ENCODE data around the gene ALG13.

ALG13 gene

GRCh38 chrX:111731351-111731750 lies 50.4 kb downstream of the ALG13 start:
- Histone ChIP-seq H3K27ac (no peak overlapping the region), H3K27me3 (replicated peaks) (no peaks in the 10 kb centered on the region), H3K4me3 (ENCODE audit: low read depth, low read length) (no peak overlapping the region), H3K36me3 (replicated peaks) (no peaks in the 10 kb centered on the region)
- in situ Hi-C loops (cut with HindIII; ENCODE audit: low pct_ligation_motif_present, low sequenced_read_pairs): no loop called here
- TF ChIP-seq, protein P1, sequence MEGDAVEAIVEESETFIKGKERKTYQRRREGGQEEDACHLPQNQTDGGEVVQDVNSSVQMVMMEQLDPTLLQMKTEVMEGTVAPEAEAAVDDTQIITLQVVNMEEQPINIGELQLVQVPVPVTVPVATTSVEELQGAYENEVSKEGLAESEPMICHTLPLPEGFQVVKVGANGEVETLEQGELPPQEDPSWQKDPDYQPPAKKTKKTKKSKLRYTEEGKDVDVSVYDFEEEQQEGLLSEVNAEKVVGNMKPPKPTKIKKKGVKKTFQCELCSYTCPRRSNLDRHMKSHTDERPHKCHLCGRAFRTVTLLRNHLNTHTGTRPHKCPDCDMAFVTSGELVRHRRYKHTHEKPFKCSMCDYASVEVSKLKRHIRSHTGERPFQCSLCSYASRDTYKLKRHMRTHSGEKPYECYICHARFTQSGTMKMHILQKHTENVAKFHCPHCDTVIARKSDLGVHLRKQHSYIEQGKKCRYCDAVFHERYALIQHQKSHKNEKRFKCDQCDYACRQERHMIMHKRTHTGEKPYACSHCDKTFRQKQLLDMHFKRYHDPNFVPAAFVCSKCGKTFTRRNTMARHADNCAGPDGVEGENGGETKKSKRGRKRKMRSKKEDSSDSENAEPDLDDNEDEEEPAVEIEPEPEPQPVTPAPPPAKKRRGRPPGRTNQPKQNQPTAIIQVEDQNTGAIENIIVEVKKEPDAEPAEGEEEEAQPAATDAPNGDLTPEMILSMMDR (IDR thresholded peaks at IDR 0.05; ENCODE audit: low read depth, low read length, missing control alignments): no peak
- DNase-seq: no peak

GRCh38 chrX:111736571-111736970 lies 55.6 kb downstream of the ALG13 start:
- TF ChIP-seq, protein P1 (IDR thresholded peaks at IDR 0.05; ENCODE audit: low read depth, low read length, missing control alignments): no peak
- Histone ChIP-seq H3K27ac (no peak overlapping the region), H3K27me3 (replicated peaks) (no peaks in the 10 kb centered on the region), H3K4me3 (ENCODE audit: low read depth, low read length) (no peak overlapping the region), H3K36me3 (replicated peaks) (peaks cover 3% of the 10 kb centered on the region)
- DNase-seq: no peak
- in situ Hi-C loops (cut with HindIII; ENCODE audit: low pct_ligation_motif_present, low sequenced_read_pairs): no loop called here

DNA sequence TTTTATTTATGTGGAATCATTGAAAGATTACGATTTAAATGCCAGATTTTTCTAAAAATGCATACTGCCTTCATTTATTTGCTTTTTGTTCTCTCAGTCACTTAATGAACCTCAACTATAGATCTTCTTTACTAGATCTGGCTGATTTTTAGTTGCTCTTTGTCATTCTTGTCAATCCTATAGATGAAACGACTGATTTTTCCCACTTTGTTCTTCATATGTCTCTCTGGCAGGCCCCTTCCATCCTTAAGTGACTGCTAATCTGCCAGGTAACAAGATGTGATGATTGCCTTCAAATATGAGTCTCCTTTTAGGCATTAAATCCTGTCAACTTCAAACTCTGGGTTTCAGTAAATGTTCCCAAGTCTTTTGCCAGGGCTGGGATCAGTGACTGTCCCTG lies 61.0 kb downstream of the ALG13 start:
- no peak overlapping the region for H3K4me3 ChIP-seq (ENCODE audit: low read depth, low read length)
- H3K27me3 ChIP-seq (replicated peaks): no peaks in the 10 kb centered on the region
- TF ChIP-seq, protein P1 (IDR thresholded peaks at IDR 0.05; ENCODE audit: low read depth, low read length, missing control alignments): no peak
- in situ Hi-C loops (cut with HindIII; ENCODE audit: low pct_ligation_motif_present, low sequenced_read_pairs): no loop called here
- no peak for DNase-seq
- H3K36me3 ChIP-seq (replicated peaks): peaks cover 3% of the 10 kb centered on the region
- H3K27ac ChIP-seq: no peak overlapping the region

DNA sequence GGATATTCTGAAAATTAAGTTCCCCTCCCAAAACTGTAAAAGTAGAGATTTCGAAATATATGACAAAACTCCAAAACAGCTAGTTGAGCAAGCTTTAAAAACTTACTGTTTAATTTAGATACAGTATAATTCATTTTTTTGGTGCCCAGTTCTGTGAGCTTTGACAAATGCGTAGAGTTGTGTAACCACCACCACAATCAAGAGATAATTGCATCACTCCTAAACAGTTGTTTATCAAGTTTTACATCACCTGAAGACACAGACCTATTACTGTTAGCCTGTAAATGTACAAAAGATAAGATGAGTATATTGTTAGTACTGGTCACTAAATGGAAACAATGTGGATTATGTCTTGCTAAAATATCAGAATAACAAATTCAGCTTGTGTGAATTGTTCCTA lies 62.3 kb downstream of the ALG13 start:
- Histone ChIP-seq H3K27me3 (replicated peaks) (no peaks in the 10 kb centered on the region), H3K4me3 (ENCODE audit: low read depth, low read length) (no peak overlapping the region), H3K36me3 (replicated peaks) (no peaks in the 10 kb centered on the region), H3K27ac (no peak overlapping the region)
- in situ Hi-C loops (cut with HindIII; ENCODE audit: low pct_ligation_motif_present, low sequenced_read_pairs): no loop called here
- no peak for DNase-seq
- TF ChIP-seq, protein P1 (IDR thresholded peaks at IDR 0.05; ENCODE audit: low read depth, low read length, missing control alignments): no peak

GRCh38 chrX:111756486-111756885 lies 75.5 kb downstream of the ALG13 start:
- Histone ChIP-seq H3K27me3 (replicated peaks) (no peaks in the 10 kb centered on the region), H3K4me3 (ENCODE audit: low read depth, low read length) (no peak overlapping the region), H3K36me3 (replicated peaks) (no peaks in the 10 kb centered on the region), H3K27ac (no peak overlapping the region)
- DNase-seq: no peak
- TF ChIP-seq, protein P1 (IDR thresholded peaks at IDR 0.05; ENCODE audit: low read depth, low read length, missing control alignments): no peak
- in situ Hi-C loops (cut with HindIII; ENCODE audit: low pct_ligation_motif_present, low sequenced_read_pairs): no loop called here

DNA sequence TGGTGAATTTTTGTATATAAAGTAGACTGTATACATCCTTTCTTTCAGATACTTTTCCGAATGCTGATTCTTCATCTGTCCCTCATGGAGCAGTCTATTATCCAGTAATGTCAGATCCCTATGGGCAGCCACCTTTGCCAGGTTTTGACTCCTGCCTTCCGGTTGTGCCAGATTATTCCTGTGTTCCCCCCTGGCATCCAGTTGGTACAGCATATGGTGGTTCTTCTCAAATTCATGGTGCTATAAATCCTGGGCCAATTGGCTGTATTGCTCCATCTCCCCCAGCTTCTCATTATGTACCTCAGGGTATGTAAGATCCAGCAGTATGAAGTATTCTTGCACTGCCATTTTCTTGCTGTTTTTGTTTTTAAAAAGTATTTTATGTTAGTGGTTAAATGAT lies 78.7 kb downstream of the ALG13 start:
- no peaks in the 10 kb centered on the region for H3K27me3 ChIP-seq (replicated peaks)
- H3K4me3 ChIP-seq (ENCODE audit: low read depth, low read length): no peak overlapping the region
- no peaks in the 10 kb centered on the region for H3K36me3 ChIP-seq (replicated peaks)
- DNase-seq: no peak
- in situ Hi-C loops (cut with HindIII; ENCODE audit: low pct_ligation_motif_present, low sequenced_read_pairs): no loop called here
- no peak overlapping the region for H3K27ac ChIP-seq
- TF ChIP-seq, protein P1 (IDR thresholded peaks at IDR 0.05; ENCODE audit: low read depth, low read length, missing control alignments): no peak

Data from brain microvascular endothelial cell (primary cell).